Urothelium cell line (cell line): Measurements from ENCODE around the gene DSE.

Source experiments
- DNase-seq: peaks from one replicate; pipeline ENCODE4 v3.0.0; 2011; ENCODE audit warnings: low spot score, mixed read lengths
- FAIRE-seq: peaks from 2 replicates; lab custom pipeline; 2011; peaks lifted over from hg19 to GRCh38; lab: Jason Lieb, UNC

The DSE gene

GRCh38 chr6:116359131-116359530, 11.6 kb upstream of the DSE start:
- no peak for FAIRE-seq
- DNase-seq = no peak

DNA sequence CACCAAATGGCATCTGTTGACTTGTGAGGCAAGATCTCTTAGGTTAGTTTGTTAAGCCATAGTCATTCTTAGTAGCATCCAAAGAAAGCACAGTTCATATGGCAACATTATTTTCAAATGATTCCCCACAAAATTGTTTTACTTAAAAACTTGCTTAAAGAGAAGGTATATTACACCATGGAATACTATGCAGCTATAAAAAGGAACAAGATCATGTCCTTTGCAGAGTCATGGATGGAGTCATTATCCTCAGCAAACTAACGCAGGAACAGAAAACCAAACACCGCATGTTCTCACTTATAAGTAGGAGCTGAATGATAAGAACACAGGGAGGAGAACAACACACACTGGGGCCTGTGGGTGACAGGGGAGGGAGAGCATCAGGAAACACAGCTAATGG, 10.9 kb upstream of the DSE start:
- FAIRE-seq (no peak), DNase-seq (no peak)

DNA sequence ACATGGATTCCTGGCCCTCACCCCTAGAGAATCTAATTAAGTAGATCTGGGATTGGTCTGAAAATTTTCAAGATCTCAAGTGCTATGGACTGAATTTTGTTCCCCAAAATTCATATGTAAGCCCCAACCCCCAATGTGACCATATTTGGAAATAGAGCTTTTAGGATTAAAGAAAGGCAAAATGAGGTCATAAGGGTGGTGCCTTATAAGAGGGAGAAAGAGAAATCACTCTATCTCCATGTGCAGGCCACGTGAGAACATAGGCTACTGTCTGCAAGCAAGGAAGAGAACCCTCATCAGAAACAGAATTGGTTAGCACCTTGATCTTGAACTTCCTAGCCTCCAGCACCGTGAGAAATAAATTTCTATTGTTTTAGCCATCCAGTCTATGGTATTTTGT, 8.5 kb upstream of the DSE start:
- FAIRE-seq (no peak), DNase-seq (no peak)

DNA sequence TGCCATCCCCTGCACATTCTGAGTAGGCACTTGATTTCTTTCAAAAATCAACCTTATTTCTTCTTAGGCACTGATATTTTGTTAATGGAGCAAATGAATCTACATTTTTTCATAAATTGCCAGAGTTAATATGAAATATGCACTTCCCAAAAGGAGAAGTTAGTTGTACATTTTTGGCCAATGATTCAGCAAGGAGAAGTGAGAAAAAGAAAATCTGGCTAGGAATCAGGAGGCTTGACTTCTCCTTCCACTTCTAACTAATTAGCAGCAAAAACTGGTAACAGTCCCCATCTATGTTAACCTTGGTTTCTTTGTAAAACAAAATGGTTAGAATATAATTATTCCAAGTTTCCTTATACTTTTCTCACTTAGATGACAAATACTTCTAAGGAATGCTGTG, 7.0 kb upstream of the DSE start:
- no peak for DNase-seq
- no peak for FAIRE-seq

DNA sequence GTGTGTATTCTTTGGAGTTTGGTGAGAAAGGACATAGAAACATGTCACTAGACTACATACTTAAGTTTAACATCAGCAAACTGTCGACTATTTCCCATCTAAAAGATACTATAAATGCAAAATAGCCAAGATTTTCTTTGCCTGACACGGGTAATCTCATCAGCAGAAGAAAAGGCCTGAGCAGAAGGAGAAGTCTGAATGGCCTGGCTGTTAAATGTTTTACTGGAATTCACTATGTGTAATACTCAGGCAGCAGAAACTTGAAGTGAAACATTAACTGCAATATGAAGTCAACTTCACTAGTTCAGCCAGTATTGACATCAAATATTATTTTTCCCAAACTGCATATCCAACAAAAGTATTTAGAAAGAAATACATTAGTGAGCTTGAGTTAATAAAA, 6.4 kb upstream of the DSE start:
- no peak for FAIRE-seq
- no peak for DNase-seq

DNA sequence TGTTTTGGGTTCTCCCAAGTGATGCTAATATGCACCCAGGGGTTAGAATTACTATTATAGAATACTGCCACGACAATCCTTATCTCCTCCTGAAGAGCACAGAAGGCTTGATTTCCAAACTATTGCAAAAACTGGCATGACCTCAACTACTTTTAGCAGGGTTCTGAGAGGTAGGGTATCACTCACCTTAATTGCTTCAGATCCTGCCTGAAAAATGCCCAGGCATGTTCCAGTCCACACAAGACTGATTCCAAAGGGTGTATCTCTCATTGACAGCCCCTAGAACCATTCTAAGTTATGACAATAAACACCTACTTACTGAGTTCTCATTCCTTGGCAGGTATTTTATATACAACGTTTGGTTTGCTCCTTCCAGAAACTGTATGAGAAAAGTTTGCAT, 5.0 kb upstream of the DSE start:
- DNase-seq (no peak), FAIRE-seq (no peak)

GRCh38 chr6:116366740-116367275, 3.9 kb upstream of the DSE start:
- DNase-seq = no peak
- no peak for FAIRE-seq

DNA sequence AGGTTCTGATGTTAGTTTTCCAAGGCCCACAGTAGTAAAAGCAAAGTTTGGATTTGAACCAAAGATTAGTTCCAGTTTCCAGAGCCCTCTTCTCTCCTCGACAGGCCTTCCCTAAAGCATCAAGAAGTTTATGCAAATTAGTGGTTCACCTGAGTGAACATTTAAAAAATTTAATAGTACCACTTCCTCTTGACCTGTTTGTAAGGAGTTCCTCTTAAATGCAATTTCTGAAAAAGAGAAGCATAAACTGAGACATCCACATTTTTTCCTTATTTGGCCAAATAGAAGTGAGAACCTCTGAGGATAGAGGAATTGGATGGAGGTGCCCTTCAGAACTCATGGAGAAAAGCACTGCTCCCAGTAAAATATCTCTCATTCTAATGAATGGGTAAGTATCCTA, 1.2 kb upstream of the DSE start:
- DNase-seq = no peak
- FAIRE-seq = no peak

- no peak for DNase-seq
- FAIRE-seq = no peak
These were observed 585 bp upstream of the DSE start for GRCh38 chr6:116369964-116370759.

GRCh38 chr6:116371120-116371917, 572 bp downstream of the DSE start:
- DNase-seq (peak; percentile 82), FAIRE-seq (no peak)

DNA sequence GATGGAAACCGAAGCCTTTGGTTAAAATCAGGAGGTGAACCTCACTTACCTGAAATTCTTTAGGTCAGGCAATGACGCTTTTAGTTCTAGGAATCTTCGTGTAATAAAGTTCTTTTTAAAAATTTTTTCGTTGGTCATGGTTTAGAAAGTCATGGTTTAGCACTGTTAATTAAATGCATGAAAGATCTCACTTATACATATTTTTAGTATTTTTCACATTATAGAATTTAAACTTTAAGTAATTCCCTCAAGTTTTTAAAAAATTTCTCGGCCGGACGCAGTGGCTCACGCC, 1.1 kb downstream of the DSE start:
- DNase-seq (no peak), FAIRE-seq (no peak)

- DNase-seq = no peak
These were observed 2.6 kb downstream of the DSE start for GRCh38 chr6:116373300-116373699.

GRCh38 chr6:116373940-116374339, 3.2 kb downstream of the DSE start:
- FAIRE-seq = no peak

More at GRCh38 chr6:116373300-116373699, 2.6 kb downstream of the DSE start:
- no peak for FAIRE-seq

GRCh38 chr6:116374586-116374985, 3.8 kb downstream of the DSE start:
- FAIRE-seq (no peak), DNase-seq (no peak)

More at GRCh38 chr6:116373940-116374339, 3.2 kb downstream of the DSE start:
- no peak for DNase-seq

DNA sequence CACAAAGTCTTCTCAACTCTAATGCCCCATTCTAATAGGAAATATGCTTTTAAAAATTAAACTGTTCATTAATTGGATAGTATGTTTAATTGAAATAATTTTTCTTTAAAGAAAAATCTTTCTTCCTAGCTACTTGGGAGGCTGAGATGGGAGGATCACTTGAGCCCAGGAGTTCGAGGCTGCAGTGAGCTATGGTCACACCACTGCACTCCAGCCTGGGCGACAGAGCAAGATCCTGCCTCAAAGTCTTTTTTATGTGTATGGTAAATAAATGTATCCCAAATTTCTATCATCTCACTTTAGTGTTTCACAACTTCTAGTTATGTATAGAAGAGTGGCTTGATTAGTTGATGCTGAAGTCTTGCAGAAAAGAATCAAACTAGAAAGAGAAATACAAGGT, 4.5 kb downstream of the DSE start:
- no peak for DNase-seq
- FAIRE-seq = no peak

- DNase-seq (no peak), FAIRE-seq (no peak)
These were observed 5.4 kb downstream of the DSE start for GRCh38 chr6:116376149-116376548.

DNA sequence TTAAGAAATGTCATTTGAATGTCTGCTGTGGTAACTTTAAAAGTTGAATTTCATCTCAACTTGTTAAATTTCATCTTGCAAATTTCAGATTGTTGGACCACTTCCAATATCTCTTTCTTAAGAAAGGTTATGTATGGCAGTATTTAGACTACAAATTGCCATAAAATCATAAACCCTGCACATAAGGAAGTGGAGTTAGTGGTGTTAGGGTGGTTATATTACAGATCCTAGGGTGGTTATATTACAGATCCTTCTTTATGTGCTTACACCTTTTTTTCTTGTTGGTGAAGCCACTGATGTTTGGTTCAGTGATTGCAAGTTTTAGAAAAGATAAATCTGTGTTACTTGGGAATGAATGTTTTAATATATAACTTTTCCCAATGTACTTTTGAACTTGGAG, 9.0 kb downstream of the DSE start:
- FAIRE-seq (no peak), DNase-seq (no peak)

GRCh38 chr6:116380346-116380745, 9.6 kb downstream of the DSE start:
- no peak for FAIRE-seq
- DNase-seq = no peak

DNA sequence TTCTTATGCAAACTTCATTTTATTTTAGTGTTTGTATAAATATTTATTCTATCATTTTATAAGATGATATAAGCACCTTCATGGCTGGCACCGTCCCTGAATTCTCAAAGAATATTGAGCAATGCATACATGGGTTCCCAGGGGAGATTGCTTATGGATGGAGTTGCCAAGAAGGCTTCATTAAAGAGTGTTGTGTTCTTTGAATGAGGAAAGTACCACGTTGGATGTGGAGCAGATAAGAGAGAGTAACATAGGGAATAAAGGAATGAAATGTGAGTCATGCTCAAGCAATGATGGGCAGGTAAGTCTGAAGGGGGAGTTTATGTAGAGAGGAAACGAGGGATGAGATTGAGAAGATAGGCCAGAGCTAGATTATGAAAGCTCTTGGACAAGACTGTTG, 10.3 kb downstream of the DSE start:
- FAIRE-seq (no peak), DNase-seq (no peak)

- FAIRE-seq = no peak
- DNase-seq = no peak
These were observed 11.8 kb downstream of the DSE start for GRCh38 chr6:116382587-116382986.

GRCh38 chr6:116384727-116385458, 14.1 kb downstream of the DSE start:
- FAIRE-seq (no peak), DNase-seq (no peak)

- no peak for DNase-seq
- no peak for FAIRE-seq
These were observed 14.7 kb downstream of the DSE start for GRCh38 chr6:116385459-116385802.
